NCI-H526 treated with DMSO at 0.1 percent for 48 hours (cell line): ENCODE results near the gene HDAC6.
"Not testable (repeated sequence)": the region's sequence is repeated elsewhere in the genome, so short reads cannot be mapped to it uniquely, and the experiment has no call there.

ENCODE experiments used
- DNase-seq: peaks from one replicate; lab custom pipeline; 2025; lab: John Stamatoyannopoulos, UW

HDAC6 gene

GRCh38 chrX:48789366-48790220 lies 12.3 kb upstream of the HDAC6 start:
- DNase-seq: no peak

- DNase-seq: no peak
Measured at GRCh38 chrX:48790477-48790876, 11.4 kb upstream of the HDAC6 start.

GRCh38 chrX:48791063-48791820 lies 10.6 kb upstream of the HDAC6 start:
- no peak for DNase-seq

DNA sequence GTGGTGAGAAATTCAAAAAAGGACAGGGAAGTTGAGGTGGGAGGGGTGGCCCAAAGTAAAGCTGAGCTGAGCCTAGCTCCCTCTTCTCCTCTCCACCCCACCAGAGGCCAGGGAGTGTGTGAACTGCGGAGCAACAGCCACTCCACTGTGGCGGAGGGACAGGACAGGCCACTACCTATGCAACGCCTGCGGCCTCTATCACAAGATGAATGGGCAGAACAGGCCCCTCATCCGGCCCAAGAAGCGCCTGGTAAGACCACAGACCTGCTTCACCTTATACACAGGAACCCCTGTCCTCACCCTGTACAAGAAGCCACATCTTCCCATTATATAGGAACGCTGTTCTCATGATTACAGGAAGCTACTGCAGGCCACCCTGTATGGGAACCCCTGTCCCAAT lies 9.6 kb upstream of the HDAC6 start:
- no peak for DNase-seq

- no peak for DNase-seq
Measured at GRCh38 chrX:48793935-48794334, 7.9 kb upstream of the HDAC6 start.

DNA sequence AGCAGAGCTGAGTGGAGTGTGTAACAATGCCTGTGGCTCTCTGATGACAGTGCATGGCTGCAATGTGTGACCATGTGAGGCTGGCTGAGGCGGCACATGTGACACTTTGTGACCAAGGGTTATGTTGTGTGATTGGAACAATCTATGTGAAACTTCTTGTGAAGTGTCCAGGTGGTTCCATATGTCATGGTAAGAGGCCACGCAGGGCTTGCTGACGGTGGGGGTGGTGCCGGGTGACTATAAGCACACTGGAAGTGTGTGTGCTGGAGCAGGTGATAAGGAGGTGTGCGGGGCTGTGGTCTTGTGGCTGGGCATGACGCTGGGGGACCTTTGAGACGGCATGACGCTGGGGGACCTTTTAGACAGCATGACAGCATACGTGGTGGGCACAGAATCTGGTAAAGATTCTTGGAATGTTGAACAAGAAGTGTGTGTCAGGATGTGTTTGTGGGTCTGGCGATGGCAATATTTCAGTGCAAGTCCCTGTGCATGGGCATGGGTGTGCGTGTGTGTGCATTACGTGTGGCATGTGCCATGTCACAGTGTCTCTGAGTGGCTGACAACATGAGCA lies 7.4 kb upstream of the HDAC6 start:
- no peak for DNase-seq

GRCh38 chrX:48794911-48795515 lies 6.9 kb upstream of the HDAC6 start:
- DNase-seq: no peak

GRCh38 chrX:48798318-48798717 lies 3.5 kb upstream of the HDAC6 start:
- no peak for DNase-seq

- DNase-seq: no peak
Measured at GRCh38 chrX:48800574-48801279, 1.1 kb upstream of the HDAC6 start.

DNA sequence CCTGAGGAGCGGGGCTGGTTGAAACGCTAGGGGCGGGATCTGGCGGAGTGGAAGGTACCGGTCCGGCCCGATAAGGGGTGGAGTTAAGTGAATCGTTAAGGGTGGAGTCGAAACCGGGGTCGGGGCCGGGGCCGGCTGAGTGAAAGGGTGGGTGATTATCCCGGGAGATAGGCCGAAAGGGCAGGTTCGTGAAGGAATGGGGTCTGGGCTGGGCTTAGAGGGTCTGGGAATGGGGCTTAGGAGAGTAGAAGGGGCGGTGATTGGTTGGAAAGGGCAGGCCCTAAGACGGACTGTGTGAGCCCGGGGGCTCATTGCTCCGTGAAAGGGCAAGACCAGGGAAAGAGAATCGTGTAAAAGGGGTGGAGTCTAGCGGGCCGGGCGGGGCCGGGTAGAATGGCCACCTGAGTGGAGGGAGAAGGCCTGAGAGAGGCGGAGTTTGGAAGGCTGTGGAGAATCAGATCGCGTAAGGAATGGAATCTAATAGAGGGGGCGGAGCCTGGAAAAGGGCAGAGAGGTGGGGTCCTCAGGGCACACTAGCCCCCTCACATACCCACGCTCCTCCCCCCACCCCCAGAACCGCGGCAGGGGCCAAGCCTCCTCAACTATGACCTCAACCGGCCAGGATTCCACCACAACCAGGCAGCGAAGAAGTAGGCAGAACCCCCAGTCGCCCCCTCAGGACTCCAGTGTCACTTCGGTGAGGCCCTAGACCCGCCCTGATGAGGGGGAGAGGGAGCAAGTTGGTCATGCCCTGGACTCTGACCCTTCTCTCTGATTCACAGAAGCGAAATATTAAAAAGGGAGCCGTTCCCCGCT lies 430 bp downstream of the HDAC6 start:
- DNase-seq: peak; percentile 83

DNA sequence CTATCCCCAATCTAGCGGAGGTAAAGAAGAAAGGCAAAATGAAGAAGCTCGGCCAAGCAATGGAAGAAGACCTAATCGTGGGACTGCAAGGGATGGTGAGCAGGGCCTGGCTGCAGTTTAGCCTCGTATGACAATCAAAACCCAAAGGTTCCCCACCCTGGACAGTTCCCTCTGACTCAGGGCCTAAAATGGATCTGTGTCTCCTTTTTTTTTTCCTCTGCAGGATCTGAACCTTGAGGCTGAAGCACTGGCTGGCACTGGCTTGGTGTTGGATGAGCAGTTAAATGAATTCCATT lies 986 bp downstream of the HDAC6 start:
- DNase-seq: no peak

DNA sequence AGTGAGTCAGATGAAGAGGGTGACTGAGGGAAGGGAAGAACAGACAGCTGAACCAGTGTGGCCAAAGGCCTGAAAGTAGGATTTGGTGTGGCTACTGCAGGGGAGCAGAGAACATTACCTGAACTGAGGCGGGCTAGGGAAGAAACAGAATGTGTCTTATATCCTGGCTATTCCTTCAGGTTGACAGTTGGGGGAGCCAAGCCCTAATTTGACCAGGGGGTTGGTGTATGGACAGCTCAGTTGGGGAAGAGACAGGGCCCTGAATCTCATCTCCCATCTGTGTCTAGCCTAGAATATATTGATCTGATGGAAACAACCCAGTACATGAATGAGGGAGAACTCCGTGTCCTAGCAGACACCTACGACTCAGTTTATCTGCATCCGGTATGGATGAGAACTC lies 4.2 kb downstream of the HDAC6 start:
- no peak for DNase-seq

- no peak for DNase-seq
Measured at GRCh38 chrX:48813644-48814043, 11.8 kb downstream of the HDAC6 start.

DNA sequence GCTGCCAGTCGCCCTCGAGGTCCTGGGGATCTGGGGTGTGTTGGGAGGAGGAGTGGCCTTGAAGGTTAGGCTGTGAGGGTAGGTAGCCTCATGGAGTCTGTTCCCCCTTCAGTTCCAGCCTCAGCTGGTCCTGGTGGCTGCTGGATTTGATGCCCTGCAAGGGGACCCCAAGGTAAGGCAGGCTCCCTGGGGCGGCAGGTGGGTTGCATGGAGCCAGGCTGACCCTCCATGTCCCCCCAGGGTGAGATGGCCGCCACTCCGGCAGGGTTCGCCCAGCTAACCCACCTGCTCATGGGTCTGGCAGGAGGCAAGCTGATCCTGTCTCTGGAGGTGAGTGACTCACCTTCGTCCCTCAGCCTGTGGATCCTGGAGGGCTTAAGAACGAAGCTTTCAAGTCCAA lies 12.9 kb downstream of the HDAC6 start:
- no peak for DNase-seq

- DNase-seq: no peak
Measured at GRCh38 chrX:48815266-48815665, 13.4 kb downstream of the HDAC6 start.

- DNase-seq: no peak
Measured at GRCh38 chrX:48816014-48816810, 14.3 kb downstream of the HDAC6 start.

DNA sequence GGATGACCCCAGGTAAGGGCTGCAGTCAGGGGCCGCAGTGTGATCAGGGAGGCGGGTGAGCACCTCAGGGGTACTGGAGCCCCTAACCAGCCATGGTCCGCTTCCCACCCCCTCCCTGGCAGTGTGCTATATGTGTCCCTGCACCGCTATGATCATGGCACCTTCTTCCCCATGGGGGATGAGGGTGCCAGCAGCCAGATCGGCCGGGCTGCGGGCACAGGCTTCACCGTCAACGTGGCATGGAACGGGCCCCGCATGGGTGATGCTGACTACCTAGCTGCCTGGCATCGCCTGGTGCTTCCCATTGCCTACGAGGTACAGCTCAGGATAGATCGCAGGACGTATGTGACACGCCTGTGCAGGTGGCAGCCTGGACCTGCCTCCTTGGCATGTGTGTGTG lies 16.2 kb downstream of the HDAC6 start:
- no peak for DNase-seq

GRCh38 chrX:48818866-48819265 lies 17.0 kb downstream of the HDAC6 start:
- DNase-seq: no peak

DNA sequence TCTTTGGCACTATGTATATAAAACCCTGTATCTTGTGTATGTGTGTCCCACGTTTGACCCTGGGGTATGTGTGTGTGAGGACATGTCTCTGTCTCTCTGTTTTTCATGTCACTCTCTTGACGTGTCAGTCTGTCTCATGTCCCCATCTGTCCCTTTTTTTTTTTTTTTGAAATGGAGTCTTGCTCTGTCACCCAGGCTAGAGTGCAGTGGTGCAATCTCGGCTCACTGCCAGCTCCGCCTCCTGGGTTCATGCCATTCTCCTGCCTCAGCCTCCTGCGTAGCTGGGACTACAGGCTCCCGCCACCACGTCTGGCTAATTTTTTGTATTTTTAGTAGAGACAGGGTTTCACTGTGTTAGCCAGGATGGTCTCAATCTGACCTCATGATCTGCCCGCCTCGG lies 17.5 kb downstream of the HDAC6 start:
- not testable (repeated sequence) for DNase-seq

DNA sequence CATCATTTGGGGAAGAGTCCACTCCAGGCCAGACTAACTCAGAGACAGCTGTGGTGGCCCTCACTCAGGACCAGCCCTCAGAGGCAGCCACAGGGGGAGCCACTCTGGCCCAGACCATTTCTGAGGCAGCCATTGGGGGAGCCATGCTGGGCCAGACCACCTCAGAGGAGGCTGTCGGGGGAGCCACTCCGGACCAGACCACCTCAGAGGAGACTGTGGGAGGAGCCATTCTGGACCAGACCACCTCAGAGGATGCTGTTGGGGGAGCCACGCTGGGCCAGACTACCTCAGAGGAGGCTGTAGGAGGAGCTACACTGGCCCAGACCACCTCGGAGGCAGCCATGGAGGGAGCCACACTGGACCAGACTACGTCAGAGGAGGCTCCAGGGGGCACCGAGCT lies 21.2 kb downstream of the HDAC6 start:
- no peak for DNase-seq

DNA sequence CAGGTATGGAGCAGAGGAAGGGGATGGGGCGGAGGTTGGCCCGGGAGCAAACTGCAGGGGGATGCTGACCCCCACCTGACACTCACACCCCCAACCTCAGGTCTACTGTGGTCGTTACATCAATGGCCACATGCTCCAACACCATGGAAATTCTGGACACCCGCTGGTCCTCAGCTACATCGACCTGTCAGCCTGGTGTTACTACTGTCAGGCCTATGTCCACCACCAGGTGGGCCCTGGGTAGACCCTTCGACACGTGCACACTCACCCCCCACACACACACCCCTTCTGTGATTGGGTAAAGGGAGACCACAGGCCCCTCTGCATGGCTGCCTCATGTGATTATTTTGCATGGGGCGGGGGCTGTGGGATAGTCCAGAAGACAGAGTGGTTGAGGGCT lies 22.2 kb downstream of the HDAC6 start:
- DNase-seq: no peak
